ENCODE results near the gene STK11IP.
"Not testable (repeated sequence)": the region's sequence is repeated elsewhere in the genome, so short reads cannot be mapped to it uniquely, and the experiment has no call there.

Gene STK11IP

GRCh38 chr2:219650426-219651248 lies 53.0 kb downstream of the STK11IP start:
- DNase-seq (ENCODE audit: low spot score) = no peak

DNA sequence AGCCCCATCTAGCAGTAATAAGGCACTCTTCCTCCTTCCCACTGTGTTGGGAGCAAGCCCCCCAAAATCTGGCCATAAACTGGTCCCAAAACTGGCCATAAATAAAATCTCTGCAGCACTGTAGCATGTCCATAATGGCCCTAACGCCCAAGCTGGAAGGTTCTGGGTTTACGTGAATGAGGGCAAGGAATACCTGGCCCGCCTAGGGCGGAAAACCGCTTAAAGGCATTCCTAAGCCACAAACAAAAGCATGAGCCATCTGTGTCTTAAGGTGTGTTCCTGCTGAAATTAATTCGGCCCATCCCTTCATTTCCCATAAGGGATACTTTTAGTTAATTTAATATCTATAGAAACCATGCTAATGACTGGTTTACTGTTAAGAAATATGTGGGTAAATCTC lies 54.0 kb downstream of the STK11IP start:
- DNase-seq (ENCODE audit: low spot score) = not testable (repeated sequence)

DNA sequence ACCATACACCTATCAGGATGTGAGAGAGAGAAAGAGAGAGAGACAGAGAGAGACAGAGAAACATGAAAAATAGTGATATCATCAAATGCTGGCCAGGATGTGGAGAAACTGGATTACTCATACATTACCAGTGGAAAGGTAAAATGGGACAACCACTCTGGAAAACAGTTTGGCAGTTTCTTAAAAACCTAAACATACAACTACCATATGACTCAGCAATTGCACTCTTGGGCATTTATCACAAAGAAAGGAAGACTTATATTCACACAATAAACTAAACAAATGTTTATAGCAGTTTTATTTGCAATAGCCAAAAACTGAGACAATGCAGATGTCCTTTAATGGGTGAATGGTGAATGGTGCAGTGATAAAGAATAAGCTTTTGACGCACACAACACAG lies 58.9 kb downstream of the STK11IP start:
- no peak for DNase-seq (ENCODE audit: low spot score)

- DNase-seq (ENCODE audit: low spot score) = no peak
These were observed 60.7 kb downstream of the STK11IP start for GRCh38 chr2:219658196-219658846.

GRCh38 chr2:219658874-219659273 lies 61.2 kb downstream of the STK11IP start:
- no peak for DNase-seq (ENCODE audit: low spot score)

DNA sequence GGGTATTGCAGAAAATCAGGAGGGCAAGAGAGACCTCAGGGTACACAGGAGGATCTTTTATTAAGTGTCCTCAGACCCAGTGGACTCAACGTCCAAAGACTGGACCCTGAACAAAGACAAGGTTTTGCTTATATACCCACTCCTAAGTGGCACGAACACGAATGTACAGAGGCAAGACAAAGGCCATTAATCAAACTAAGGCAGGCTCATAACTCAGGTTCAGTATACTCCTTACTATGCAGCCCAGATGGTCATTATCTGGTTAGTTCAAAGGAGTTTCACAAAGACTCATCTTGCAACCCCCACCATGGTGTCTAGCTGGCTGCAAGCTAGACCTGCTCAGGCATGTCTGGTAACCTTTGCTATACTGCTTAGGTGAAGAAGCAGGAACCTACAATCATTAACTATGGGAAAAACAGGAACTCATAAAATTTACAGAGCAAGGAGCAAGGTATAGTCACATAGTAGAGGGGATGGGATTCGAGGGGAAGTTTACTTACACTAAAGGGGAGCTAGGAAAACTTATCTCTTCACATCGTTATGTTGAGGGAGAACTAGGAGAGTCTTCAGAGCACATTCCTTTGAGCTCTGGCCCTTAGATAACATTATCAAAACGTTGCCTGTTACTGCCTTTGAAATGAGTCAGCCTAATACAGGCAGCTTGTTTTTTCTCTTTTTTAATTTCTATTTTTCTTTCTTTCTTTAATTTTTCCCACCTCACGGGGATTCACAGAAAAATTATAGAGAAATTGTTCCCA lies 63.7 kb downstream of the STK11IP start:
- DNase-seq (ENCODE audit: low spot score) = no peak

DNA sequence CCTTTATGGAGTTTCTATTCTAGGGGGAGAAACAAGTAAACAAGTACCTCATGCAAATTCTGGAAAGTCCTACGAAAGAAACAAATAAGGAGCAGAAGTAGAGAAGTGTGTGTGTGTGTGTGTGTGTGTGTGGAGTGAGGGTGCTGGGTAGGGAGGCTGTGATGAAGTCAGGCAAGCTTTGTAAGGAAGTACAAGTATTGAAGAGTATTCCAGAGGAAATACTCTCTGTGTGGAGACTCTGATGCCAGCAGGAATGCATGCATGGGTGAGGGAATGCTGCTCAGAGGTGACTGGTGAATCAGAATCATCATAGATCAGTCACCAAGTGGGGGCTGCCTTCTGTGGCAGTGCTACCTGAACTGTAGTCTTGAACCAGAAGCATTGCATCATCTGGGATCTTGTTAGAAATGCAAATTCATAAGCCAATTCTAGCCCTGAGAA lies 64.3 kb downstream of the STK11IP start:
- DNase-seq (ENCODE audit: low spot score) = no peak

GRCh38 chr2:219662566-219662965 lies 64.9 kb downstream of the STK11IP start:
- no peak for DNase-seq (ENCODE audit: low spot score)

DNA sequence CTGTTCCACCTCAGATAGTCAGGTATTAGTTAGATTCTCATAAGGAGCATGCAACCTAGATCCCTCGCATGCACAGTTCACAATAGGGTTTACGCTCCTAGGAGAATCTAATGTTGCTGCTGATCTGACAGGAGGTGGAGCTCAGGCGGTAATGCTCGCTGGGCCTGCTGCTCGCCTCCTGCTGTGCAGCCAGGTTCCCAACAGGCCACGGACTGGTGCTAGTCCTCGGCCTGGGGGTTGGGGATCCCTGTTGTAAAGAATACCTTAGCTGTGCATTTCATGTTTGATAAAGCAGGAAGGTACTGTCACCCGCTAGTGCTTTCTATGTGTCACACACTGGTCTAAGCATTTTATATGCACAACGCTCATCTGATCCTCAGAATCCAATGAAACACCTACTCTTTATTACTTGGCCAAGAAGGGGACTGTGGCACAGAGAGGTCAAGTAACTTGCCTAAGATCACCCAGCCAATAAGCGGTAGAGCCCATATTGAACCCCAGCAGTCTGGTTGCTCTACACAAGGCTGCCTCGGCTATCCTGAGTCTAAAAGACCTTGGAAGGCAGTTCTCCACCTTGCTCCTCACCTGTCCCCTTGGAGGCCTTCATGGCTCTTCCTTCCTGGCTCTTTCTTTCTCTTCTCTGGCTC lies 65.6 kb downstream of the STK11IP start:
- DNase-seq (ENCODE audit: low spot score) = no peak

GRCh38 chr2:219664041-219664440 lies 66.4 kb downstream of the STK11IP start:
- DNase-seq (ENCODE audit: low spot score) = no peak

- peak; percentile 18 for DNase-seq (ENCODE audit: low spot score)
These were observed 67.3 kb downstream of the STK11IP start for GRCh38 chr2:219664944-219665343.

DNA sequence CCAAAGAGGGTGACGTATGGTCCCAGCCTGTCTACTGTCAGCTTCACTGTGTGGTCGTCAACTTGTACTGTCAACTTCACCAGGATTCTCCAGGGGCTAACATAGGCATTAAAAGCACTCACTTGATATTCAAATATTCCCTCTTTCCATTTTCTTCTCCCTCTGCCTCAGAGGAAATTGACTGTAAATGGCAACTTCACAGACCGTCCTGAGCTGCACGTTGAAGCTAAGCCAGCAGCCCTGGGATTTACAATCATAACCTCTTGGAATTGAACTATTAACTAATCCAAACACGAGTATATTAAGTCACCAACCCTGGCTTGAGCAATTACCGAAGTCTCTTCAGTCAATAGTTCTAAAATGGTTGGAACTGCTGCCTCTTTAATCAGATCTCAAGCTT lies 68.3 kb downstream of the STK11IP start:
- DNase-seq (ENCODE audit: low spot score) = no peak
